ENCODE data around the gene ABCC6.
"Not testable (repeated sequence)": the region's sequence is repeated elsewhere in the genome, so short reads cannot be mapped to it uniquely, and the experiment has no call there.

Gene ABCC6

GRCh38 chr16:16107839-16108238 is 115.5 kb downstream of the ABCC6 start:
- DNase-seq: no peak

GRCh38 chr16:16106466-16106865 is 116.8 kb downstream of the ABCC6 start:
- DNase-seq: no peak

- no peak for DNase-seq
These were observed 117.6 kb downstream of the ABCC6 start for GRCh38 chr16:16105646-16106045.

- not testable (repeated sequence) for DNase-seq
These were observed 118.5 kb downstream of the ABCC6 start for GRCh38 chr16:16104804-16105141.

- DNase-seq: not testable (repeated sequence)
These were observed 119.0 kb downstream of the ABCC6 start for GRCh38 chr16:16104132-16104803.

- DNase-seq: no peak
These were observed 120.6 kb downstream of the ABCC6 start for GRCh38 chr16:16102738-16103137.

- no peak for DNase-seq
These were observed 121.7 kb downstream of the ABCC6 start for GRCh38 chr16:16101585-16101984.

GRCh38 chr16:16100631-16101030 is 122.7 kb downstream of the ABCC6 start:
- no peak for DNase-seq

- DNase-seq: no peak
These were observed 124.0 kb downstream of the ABCC6 start for GRCh38 chr16:16099320-16099719.

Data from left hindlimb (tissue), 1 donor.